ENCODE data around the gene OPA1. TPM values are rescaled to one million over a fixed set of nuclear protein-coding genes. Genes with fewer than 3 reads are reported as not detected.

OPA1 gene
- total RNA-seq, 4 donors from 2014 or later: 33.4 to 53.8 (median 37.9) TPM

DNA sequence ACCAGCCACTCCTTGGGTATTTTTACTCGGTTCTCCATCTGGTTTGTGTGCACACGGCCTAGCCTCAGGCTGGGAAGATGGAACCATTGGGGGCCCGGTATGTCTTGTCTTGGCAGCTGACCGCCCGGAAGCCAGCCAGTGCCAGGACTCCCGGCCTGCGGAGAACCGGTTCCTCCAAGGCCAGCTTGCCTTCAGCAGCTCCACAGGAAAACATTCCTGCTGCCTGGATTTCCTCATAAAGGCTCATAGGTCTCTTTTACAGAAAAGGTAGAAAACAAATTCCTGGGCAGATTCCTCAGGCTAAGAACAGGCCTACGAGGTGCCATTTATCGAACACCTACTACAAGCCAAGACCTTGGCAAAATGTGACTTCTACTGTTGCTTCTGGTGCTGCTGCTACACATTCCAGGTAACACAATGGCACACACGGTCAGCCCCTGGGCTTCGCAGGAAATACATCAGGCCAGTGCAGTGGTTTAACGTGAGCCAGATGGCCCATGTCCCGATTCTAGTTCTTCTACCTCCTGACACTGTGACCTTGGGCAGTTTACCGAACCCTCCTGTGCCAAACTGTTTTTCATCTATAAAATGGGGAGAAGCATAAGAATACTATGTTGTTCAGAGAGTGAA is 141.8 kb downstream of the OPA1 start:
- TF ChIP-seq POLR2A (IDR thresholded peaks at IDR 0.05) (no peak), POLR2AphosphoS5 (IDR thresholded peaks at IDR 0.05) (no peak), EP300 (IDR thresholded peaks at IDR 0.05) (no peak)
- TF ChIP-seq, protein P1, sequence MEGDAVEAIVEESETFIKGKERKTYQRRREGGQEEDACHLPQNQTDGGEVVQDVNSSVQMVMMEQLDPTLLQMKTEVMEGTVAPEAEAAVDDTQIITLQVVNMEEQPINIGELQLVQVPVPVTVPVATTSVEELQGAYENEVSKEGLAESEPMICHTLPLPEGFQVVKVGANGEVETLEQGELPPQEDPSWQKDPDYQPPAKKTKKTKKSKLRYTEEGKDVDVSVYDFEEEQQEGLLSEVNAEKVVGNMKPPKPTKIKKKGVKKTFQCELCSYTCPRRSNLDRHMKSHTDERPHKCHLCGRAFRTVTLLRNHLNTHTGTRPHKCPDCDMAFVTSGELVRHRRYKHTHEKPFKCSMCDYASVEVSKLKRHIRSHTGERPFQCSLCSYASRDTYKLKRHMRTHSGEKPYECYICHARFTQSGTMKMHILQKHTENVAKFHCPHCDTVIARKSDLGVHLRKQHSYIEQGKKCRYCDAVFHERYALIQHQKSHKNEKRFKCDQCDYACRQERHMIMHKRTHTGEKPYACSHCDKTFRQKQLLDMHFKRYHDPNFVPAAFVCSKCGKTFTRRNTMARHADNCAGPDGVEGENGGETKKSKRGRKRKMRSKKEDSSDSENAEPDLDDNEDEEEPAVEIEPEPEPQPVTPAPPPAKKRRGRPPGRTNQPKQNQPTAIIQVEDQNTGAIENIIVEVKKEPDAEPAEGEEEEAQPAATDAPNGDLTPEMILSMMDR (IDR thresholded peaks at IDR 0.05): no peak
- H3K9me3 ChIP-seq: no peaks in the 10 kb centered on the region
- H3K27me3 ChIP-seq: no peaks in the 10 kb centered on the region
- 69% methylated on average over 11 of the region's 15 CpGs for WGBS
- no peak for DNase-seq (ENCODE audit: low spot score in 2 of 2)
- H3K36me3 ChIP-seq: no peaks in the 10 kb centered on the region
- no peak overlapping the region for H3K27ac ChIP-seq
- H3K4me1 ChIP-seq: no peaks in the 10 kb centered on the region
- no peak overlapping the region for H3K4me3 ChIP-seq

DNA sequence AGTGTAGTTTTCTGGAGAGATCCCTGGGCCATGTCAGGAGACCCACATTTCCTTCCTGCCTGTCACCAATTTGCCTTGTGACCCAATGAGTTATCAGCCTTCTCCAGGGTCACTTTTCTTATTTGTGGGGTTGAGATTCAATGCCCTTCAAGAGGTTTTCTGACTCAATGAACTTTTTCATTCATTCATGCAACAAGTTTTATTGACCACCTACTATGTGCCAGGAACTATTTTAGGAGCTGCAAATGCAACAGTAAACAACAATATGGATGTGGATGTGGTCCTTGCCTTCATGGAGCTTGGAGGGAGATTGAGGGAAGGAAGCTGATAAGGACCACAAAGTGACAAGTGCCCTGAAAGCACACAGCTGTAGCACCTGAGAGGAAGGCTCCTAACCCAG is 142.8 kb downstream of the OPA1 start:
- no peak for DNase-seq (ENCODE audit: low spot score in 2 of 2)
- Histone ChIP-seq H3K27me3 (no peaks in the 10 kb centered on the region), H3K36me3 (no peaks in the 10 kb centered on the region), H3K4me3 (no peak overlapping the region), H3K9me3 (no peaks in the 10 kb centered on the region), H3K4me1 (no peaks in the 10 kb centered on the region), H3K27ac (no peak overlapping the region)
- TF ChIP-seq POLR2A (IDR thresholded peaks at IDR 0.05) (no peak), POLR2AphosphoS5 (IDR thresholded peaks at IDR 0.05) (no peak), EP300 (IDR thresholded peaks at IDR 0.05) (no peak)
- TF ChIP-seq, protein P1 (IDR thresholded peaks at IDR 0.05): no peak

DNA sequence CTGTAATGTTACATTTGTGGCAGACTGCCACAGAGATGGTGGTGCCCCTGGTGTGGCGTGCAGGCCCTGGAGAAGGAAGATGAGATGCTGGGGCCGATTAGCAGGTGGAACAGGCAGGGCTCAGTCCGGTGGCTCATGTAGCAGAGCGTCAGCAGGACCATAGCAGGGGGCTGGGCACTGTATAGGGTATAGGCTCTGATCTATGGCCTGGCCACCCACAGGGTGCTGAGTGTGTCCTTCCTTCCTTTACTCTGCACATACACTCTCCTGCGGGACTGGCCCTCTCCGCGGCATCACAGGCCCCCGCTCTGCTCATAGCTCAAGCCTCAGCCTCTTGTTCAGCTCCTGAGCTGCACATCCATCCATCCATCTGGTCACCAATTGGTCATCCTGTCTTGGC is 143.6 kb downstream of the OPA1 start:
- no peaks in the 10 kb centered on the region for H3K27me3 ChIP-seq
- no peak overlapping the region for H3K4me3 ChIP-seq
- no peaks in the 10 kb centered on the region for H3K36me3 ChIP-seq
- TF ChIP-seq EP300 (IDR thresholded peaks at IDR 0.05) (no peak), POLR2A (IDR thresholded peaks at IDR 0.05) (no peak), POLR2AphosphoS5 (IDR thresholded peaks at IDR 0.05) (no peak)
- TF ChIP-seq, protein P1 (IDR thresholded peaks at IDR 0.05): no peak
- WGBS: over 99% methylated on average over 8 of the region's 8 CpGs
- no peaks in the 10 kb centered on the region for H3K9me3 ChIP-seq
- no peaks in the 10 kb centered on the region for H3K4me1 ChIP-seq
- H3K27ac ChIP-seq: no peak overlapping the region
- no peak for DNase-seq (ENCODE audit: low spot score in 2 of 2)

DNA sequence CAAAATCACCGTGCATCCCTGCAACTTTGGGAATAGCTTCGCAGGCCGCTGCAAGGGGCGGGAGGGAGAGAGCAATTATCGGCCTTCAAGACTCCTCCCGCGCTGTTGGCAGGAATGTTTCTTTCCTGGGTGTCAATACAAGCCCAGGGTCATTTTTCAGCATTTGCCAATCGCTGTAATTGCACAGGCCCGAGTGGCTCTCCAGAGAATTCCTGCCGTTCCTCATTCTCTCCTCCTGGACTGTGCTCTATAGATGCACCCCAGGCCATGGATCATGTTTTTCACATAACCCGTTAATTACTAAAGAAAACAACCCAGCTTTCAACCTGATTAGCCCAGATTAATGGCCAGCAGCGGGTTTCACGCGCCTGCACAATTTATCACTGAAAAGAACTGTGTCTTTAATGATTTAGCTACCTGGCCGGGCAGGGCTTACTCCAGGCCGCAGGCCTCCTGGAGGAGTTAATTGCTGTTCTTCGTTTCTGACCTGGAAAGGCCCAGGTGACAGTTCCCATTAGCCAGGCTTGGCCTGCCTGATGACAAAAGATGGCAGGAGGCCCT is 144.3 kb downstream of the OPA1 start:
- no peaks in the 10 kb centered on the region for H3K9me3 ChIP-seq
- H3K27me3 ChIP-seq: no peaks in the 10 kb centered on the region
- no peak for DNase-seq (ENCODE audit: low spot score in 2 of 2)
- no peak overlapping the region for H3K4me3 ChIP-seq
- 83% methylated on average over 17 of the region's 17 CpGs for WGBS
- no peaks in the 10 kb centered on the region for H3K36me3 ChIP-seq
- H3K27ac ChIP-seq: no peak overlapping the region
- no peak for TF ChIP-seq POLR2AphosphoS5 (IDR thresholded peaks at IDR 0.05)
- no peak for TF ChIP-seq EP300 (IDR thresholded peaks at IDR 0.05)
- H3K4me1 ChIP-seq: no peaks in the 10 kb centered on the region

DNA sequence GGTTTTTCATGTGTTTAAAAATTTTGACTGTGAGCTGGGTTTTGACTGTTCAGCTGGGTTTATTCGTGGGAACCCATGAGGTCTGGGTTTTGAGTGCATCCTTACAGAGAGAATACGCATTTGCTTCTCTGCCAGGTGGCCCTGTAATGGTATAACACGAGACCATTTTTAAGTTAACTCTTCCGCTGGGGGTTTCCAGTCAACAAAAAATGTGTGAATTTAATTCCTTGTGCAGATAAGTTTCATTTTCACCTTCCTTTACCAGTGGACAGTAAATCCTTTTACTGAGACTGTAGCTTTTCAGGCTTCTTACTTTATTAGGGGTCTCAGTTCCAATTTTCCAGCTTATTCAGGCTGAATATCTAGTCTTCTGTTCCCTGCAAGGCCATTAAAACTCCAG is 149.6 kb downstream of the OPA1 start:
- WGBS: 88% methylated on average over 4 of the region's 4 CpGs
- Histone ChIP-seq H3K9me3 (no peaks in the 10 kb centered on the region), H3K27ac (no peak overlapping the region), H3K36me3 (no peaks in the 10 kb centered on the region), H3K4me3 (no peak overlapping the region), H3K4me1 (no peaks in the 10 kb centered on the region), H3K27me3 (no peaks in the 10 kb centered on the region)
- no peak for DNase-seq (ENCODE audit: low spot score in 2 of 2)
- TF ChIP-seq, protein P1 (IDR thresholded peaks at IDR 0.05): no peak
- TF ChIP-seq POLR2AphosphoS5 (IDR thresholded peaks at IDR 0.05): no peak
- no peak for TF ChIP-seq POLR2A (IDR thresholded peaks at IDR 0.05)
- no peak for TF ChIP-seq EP300 (IDR thresholded peaks at IDR 0.05)

DNA sequence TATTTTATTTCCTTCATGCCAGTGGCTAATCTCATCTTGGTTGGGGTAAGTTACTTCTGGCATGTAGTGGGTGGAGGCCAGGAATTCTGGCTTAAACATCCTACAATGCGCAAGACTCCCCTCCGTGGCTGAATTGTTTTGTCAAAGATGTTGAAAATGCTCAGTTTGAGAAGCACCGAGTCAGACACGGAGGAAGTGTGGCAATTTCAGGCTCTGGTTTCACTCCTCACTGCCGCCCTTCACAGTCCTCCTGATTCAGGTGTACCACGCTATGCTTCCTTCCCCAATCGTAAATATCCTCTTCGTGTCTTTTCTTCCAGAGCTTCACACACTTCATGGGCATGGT is 150.7 kb downstream of the OPA1 start:
- DNase-seq (ENCODE audit: low spot score in 2 of 2): no peak
- Histone ChIP-seq H3K9me3 (no peaks in the 10 kb centered on the region), H3K27ac (no peak overlapping the region), H3K4me3 (no peak overlapping the region), H3K27me3 (no peaks in the 10 kb centered on the region), H3K4me1 (no peaks in the 10 kb centered on the region), H3K36me3 (no peaks in the 10 kb centered on the region)
- WGBS: 76% methylated on average over 8 of the region's 8 CpGs
- TF ChIP-seq EP300 (IDR thresholded peaks at IDR 0.05): no peak
- no peak for TF ChIP-seq POLR2AphosphoS5 (IDR thresholded peaks at IDR 0.05)
- TF ChIP-seq POLR2A (IDR thresholded peaks at IDR 0.05): no peak
- TF ChIP-seq, protein P1 (IDR thresholded peaks at IDR 0.05): no peak

Data from suprapubic skin (tissue), 4 donors.